ENCODE data around the gene HIP1R. TPM values are rescaled to one million over a fixed set of nuclear protein-coding genes. Genes with fewer than 3 reads are reported as not detected.
A peak's percentile ranks its signal among the peaks of the same experiment; 100 is the strongest.

The HIP1R gene
- total and polyA plus RNA-seq, 2 of the 13 experiments (the other 11 are each of a cell fraction or from before 2014, with no cell fraction given), result 18.4 to 25.5 TPM

DNA sequence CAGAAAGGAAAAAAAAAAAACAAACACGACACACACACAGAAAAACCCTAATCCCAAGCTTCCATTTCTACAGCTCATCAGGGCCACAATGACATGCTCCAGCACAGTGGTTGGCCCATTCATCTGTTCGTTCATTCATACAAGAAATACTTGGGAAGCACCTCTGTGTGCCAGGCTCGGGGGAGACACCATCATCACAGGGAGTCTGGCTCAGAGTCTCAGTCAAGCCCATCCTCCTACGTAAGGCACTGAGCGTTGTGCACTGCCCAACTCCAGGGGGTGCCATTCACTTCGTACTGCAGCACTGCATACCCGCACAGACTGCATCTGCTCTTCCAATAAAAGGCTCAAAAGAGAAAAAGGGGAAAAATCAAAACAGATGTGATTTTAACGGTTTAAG is 45.4 kb downstream of the HIP1R start:
- CTCF ChIA-PET (ENCODE audit: low intra/inter-chr PET ratio, low total read pairs), result interaction anchor here (1.8 kb wide), 1 partner anchor 71 kb away, joined by 14 read pairs; no protein-coding TSS in a partner anchor

More for the DNA sequence above, 45.4 kb downstream of the HIP1R start:
- ATAC-seq, result peak; percentile 97
- peak; percentile 47 for DNase-seq (ENCODE audit: low spot score)
- no peaks in the 10 kb centered on the region for H3K36me3 ChIP-seq (replicated peaks in 1 of 2; ENCODE audit: control insufficient read depth in 1 of 2, insufficient read depth in 2 of 2, low read length in 2 of 2)
- no TSS peak for BruUV-seq (replicated peaks)
- in situ Hi-C loops (cut with HindIII; ENCODE audit: extremely low pct_ligation_motif_present, low pct_unique_long_range_greater_than_20kb) (no loop called here), intact Hi-C loops (cut with micrococcal nuclease; ENCODE audit: unreplicated experiment) (loop anchor here (1.0 kb wide), 1 partner anchor 72 kb away; no protein-coding TSS in a partner anchor)
- FAIRE-seq, result peak; percentile 72
- H3K9me3 ChIP-seq (ENCODE audit: low read length), result no peaks in the 10 kb centered on the region
- H3K27me3 ChIP-seq (ENCODE audit: control insufficient read depth in 1 of 2, insufficient read depth in 2 of 2, low read length in 2 of 2), result no peaks in the 10 kb centered on the region
- TF ChIP-seq ZNF713 (CRISPR knock-in tag; IDR thresholded peaks at IDR 0.05) (no peak), ZNF329 (CRISPR knock-in tag; IDR thresholded peaks at IDR 0.05; ENCODE audit: low read depth) (no peak), STAG1 (CRISPR knock-in tag; IDR thresholded peaks at IDR 0.05) (peak; percentile 83), RAD21 (CRISPR knock-in tag; IDR thresholded peaks at IDR 0.05) (peak; percentile 71), FOXJ3 (CRISPR knock-in tag; IDR thresholded peaks at IDR 0.05; ENCODE audit: borderline replicate concordance) (no peak), SALL1 (CRISPR knock-in tag; IDR thresholded peaks at IDR 0.05) (0 out of 2 replicates have a peak, but pooled peaks have one; percentile 8), SMC3 (IDR thresholded peaks at IDR 0.05; ENCODE audit: low read length) (peak; percentile 84), ZBTB38 (CRISPR knock-in tag; IDR thresholded peaks at IDR 0.05) (0 out of 2 replicates have a peak, but pooled peaks have one; percentile 38)
- TF ChIP-seq, protein P1, sequence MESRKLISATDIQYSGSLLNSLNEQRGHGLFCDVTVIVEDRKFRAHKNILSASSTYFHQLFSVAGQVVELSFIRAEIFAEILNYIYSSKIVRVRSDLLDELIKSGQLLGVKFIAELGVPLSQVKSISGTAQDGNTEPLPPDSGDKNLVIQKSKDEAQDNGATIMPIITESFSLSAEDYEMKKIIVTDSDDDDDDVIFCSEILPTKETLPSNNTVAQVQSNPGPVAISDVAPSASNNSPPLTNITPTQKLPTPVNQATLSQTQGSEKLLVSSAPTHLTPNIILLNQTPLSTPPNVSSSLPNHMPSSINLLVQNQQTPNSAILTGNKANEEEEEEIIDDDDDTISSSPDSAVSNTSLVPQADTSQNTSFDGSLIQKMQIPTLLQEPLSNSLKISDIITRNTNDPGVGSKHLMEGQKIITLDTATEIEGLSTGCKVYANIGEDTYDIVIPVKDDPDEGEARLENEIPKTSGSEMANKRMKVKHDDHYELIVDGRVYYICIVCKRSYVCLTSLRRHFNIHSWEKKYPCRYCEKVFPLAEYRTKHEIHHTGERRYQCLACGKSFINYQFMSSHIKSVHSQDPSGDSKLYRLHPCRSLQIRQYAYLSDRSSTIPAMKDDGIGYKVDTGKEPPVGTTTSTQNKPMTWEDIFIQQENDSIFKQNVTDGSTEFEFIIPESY (CRISPR knock-in tag; IDR thresholded peaks at IDR 0.05), result peak; percentile 89
- TF ChIP-seq, protein P2, sequence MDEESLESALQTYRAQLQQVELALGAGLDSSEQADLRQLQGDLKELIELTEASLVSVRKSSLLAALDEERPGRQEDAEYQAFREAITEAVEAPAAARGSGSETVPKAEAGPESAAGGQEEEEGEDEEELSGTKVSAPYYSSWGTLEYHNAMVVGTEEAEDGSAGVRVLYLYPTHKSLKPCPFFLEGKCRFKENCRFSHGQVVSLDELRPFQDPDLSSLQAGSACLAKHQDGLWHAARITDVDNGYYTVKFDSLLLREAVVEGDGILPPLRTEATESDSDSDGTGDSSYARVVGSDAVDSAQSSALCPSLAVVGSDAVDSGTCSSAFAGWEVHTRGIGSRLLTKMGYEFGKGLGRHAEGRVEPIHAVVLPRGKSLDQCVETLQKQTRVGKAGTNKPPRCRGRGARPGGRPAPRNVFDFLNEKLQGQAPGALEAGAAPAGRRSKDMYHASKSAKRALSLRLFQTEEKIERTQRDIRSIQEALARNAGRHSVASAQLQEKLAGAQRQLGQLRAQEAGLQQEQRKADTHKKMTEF (CRISPR knock-in tag; IDR thresholded peaks at IDR 0.05), result no peak
- TF ChIP-seq, protein P3, sequence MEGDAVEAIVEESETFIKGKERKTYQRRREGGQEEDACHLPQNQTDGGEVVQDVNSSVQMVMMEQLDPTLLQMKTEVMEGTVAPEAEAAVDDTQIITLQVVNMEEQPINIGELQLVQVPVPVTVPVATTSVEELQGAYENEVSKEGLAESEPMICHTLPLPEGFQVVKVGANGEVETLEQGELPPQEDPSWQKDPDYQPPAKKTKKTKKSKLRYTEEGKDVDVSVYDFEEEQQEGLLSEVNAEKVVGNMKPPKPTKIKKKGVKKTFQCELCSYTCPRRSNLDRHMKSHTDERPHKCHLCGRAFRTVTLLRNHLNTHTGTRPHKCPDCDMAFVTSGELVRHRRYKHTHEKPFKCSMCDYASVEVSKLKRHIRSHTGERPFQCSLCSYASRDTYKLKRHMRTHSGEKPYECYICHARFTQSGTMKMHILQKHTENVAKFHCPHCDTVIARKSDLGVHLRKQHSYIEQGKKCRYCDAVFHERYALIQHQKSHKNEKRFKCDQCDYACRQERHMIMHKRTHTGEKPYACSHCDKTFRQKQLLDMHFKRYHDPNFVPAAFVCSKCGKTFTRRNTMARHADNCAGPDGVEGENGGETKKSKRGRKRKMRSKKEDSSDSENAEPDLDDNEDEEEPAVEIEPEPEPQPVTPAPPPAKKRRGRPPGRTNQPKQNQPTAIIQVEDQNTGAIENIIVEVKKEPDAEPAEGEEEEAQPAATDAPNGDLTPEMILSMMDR (CRISPR knock-in tag; IDR thresholded peaks at IDR 0.05), result peak; percentile 79
- H3K79me2 ChIP-seq (ENCODE audit: insufficient read depth, low read length), result peaks cover 60% of the 10 kb centered on the region
- no peak overlapping the region for H3K27ac ChIP-seq (ENCODE audit: extremely low read length, insufficient read depth, low read length)
- peak overlapping the region; percentile 42 for H3K4me2 ChIP-seq (ENCODE audit: low read depth, low read length)
- 58% methylated on average over 8 of the region's 8 CpGs for WGBS (ENCODE audit: low lambda C conversion rate)
- no peak overlapping the region for H3K9ac ChIP-seq (ENCODE audit: insufficient read depth, low read depth, low read length)
- POLR2A ChIA-PET, result interaction anchor here (1.4 kb wide), 1 partner anchor 352 kb away, joined by 3 read pairs; the partner anchor contains the start of gene MPHOSPH9
- no peak overlapping the region for H3K4me3 ChIP-seq (replicated peaks in 1 of 3; ENCODE audit: insufficient read depth in 1 of 3, low read depth in 2 of 3, low read length in 3 of 3)
- no peaks in the 10 kb centered on the region for H4K20me1 ChIP-seq (ENCODE audit: insufficient read depth, low read length)
- H3K4me1 ChIP-seq (ENCODE audit: insufficient read depth, low read length), result peaks cover 54% of the 10 kb centered on the region
- H2AFZ ChIP-seq (ENCODE audit: low read length), result no peak overlapping the region

Measured in HepG2 (cell line).